OCI-LY1 (cell line): Measurements from ENCODE around the gene PLEKHG3.

ENCODE experiments used
- H2AFZ ChIP-seq: fragments of 200-600 bp; sonication (generic), shearing (Covaris generic); 2 replicates; pipeline ENCODE4 v1.6.0; 2014; ENCODE audit warnings: antibody characterized with exemption, mild to moderate bottlenecking, low read length
- H3F3A ChIP-seq: fragments of 200-600 bp; sonication (generic), shearing (Covaris generic); 2 replicates; pipeline ENCODE4 v1.6.0; 2014; ENCODE audit warnings: mild to moderate bottlenecking, antibody characterized with exemption, low read length, moderate library complexity; ENCODE audit not compliant: insufficient read depth
- H3K27ac ChIP-seq: fragments of 200-600 bp; sonication (generic); 2 replicates; pipeline ENCODE4 v1.5.1; 2014; ENCODE audit warnings: low read length, mixed run types, mild to moderate bottlenecking, low read depth; ENCODE audit not compliant: poor library complexity, severe bottlenecking
- H3K27me3 ChIP-seq: fragments of 200-600 bp; sonication (generic); 2 replicates; pipeline ENCODE4 v1.6.0; 2014; ENCODE audit warnings: antibody characterized with exemption, mild to moderate bottlenecking, low read length, moderate library complexity; ENCODE audit not compliant: insufficient read depth
- H3K36me3 ChIP-seq: fragments of 200-600 bp; sonication (generic); 2 replicates; pipeline ENCODE4 v1.6.1; 2014; ENCODE audit warnings: mild to moderate bottlenecking, antibody characterized with exemption, low read length, moderate library complexity, mixed read lengths; ENCODE audit not compliant: insufficient read depth
- H3K4me1 ChIP-seq: fragments of 200-600 bp; sonication (generic); 2 replicates; pipeline ENCODE4 v1.5.1; 2014; ENCODE audit warnings: mild to moderate bottlenecking, low read length, moderate library complexity; ENCODE audit not compliant: insufficient read depth, severe bottlenecking
- H3K4me2 ChIP-seq: fragments of 200-600 bp; sonication (generic), shearing (Covaris generic); 2 replicates; pipeline ENCODE4 v1.6.1; 2014; ENCODE audit warnings: low read length
- H3K4me3 ChIP-seq: fragments of 200-600 bp; sonication (generic); 2 replicates; pipeline ENCODE4 v1.5.1; 2014; ENCODE audit warnings: low read length, low read depth, mild to moderate bottlenecking, mixed read lengths; ENCODE audit not compliant: poor library complexity, severe bottlenecking
- H3K79me2 ChIP-seq: fragments of 200-600 bp; shearing (Covaris generic); 2 replicates; pipeline ENCODE4 v1.6.1; 2016; ENCODE audit warnings: mixed run types, low read length, mixed read lengths; ENCODE audit not compliant: insufficient read depth
- H3K9ac ChIP-seq: fragments of 200-600 bp; sonication (generic), shearing (Covaris generic); 2 replicates; pipeline ENCODE4 v1.6.1; 2014; ENCODE audit warnings: mild to moderate bottlenecking, low read length, mixed read lengths
- H3K9me2 ChIP-seq: fragments of 200-600 bp; sonication (generic), shearing (Covaris generic); 2 replicates; pipeline ENCODE4 v1.6.1; 2014; ENCODE audit warnings: low read depth, mild to moderate bottlenecking, low read length, mixed read lengths
- H3K9me3 ChIP-seq: fragments of 200-600 bp; shearing (Covaris generic); 2 replicates; pipeline ENCODE4 v1.6.1; 2014; ENCODE audit warnings: low read length, mixed read lengths
- H4K20me1 ChIP-seq: fragments of 200-600 bp; sonication (generic), shearing (Covaris generic); 2 replicates; pipeline ENCODE4 v1.6.0; 2016; ENCODE audit warnings: mild to moderate bottlenecking, low read length; ENCODE audit not compliant: insufficient read depth
- CTCF ChIP-seq: fragments of 200-600 bp; sonication (generic), shearing (Covaris generic); IDR thresholded peaks from 2 replicates; pipeline ENCODE4 v1.5.1; 2017; ENCODE audit warnings: mild to moderate bottlenecking, antibody characterized with exemption, low read length, moderate library complexity, mixed read lengths
- EZH2 ChIP-seq: fragments of 200-600 bp; sonication (generic), shearing (Covaris generic); IDR thresholded peaks from 2 replicates; pipeline ENCODE4 v1.8.0; 2017; ENCODE audit warnings: borderline replicate concordance, mixed run types, mild to moderate bottlenecking, antibody characterized with exemption, low read length, moderate library complexity, mixed read lengths

Gene PLEKHG3

GRCh38 chr14:64725879-64726584 is 21.8 kb downstream of the PLEKHG3 start:
- Histone ChIP-seq H3K9ac (no peak overlapping the region), H3K9me3 (no peaks in the 10 kb centered on the region), H3K27me3 (no peaks in the 10 kb centered on the region; the same call in 1 of the 2 replicates), H3K79me2 (no peaks in the 10 kb centered on the region), H3K9me2 (no peaks in the 10 kb centered on the region), H3K27ac (no peak overlapping the region), H3K4me3 (no peak overlapping the region), H3K36me3 (no peaks in the 10 kb centered on the region), H4K20me1 (no peaks in the 10 kb centered on the region), H3F3A (no peaks in the 10 kb centered on the region), H3K4me2 (no peak overlapping the region), H3K4me1 (no peaks in the 10 kb centered on the region), H2AFZ (no peak overlapping the region)
- TF ChIP-seq CTCF (no peak), EZH2 (no peak)

DNA sequence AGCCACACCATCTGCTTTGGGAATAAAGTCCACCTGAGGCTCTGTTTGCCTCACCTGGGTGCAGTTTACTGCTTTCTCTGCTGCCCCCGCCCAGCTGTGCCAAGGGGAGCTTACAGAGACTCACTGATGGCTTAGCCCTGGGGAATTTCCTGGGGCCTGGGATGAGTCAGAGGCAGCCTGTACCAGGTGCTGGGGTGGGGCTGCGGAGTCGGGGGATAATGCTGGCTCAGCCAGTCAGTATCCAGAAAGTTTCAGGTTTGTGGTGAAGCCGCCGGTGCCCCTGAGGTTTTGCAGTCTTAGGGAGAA is 22.3 kb downstream of the PLEKHG3 start:
- H3K9me2 ChIP-seq: no peaks in the 10 kb centered on the region
- no peak overlapping the region for H3K4me3 ChIP-seq
- no peak for TF ChIP-seq EZH2
- TF ChIP-seq CTCF: no peak
- no peaks in the 10 kb centered on the region for H3K4me1 ChIP-seq
- no peak overlapping the region for H3K27ac ChIP-seq
- no peaks in the 10 kb centered on the region for H4K20me1 ChIP-seq
- no peaks in the 10 kb centered on the region for H3K36me3 ChIP-seq
- no peaks in the 10 kb centered on the region for H3K79me2 ChIP-seq
- no peak overlapping the region for H2AFZ ChIP-seq
- H3K27me3 ChIP-seq: no peaks in the 10 kb centered on the region; the same call in 1 of the 2 replicates
- H3K4me2 ChIP-seq: no peak overlapping the region
- no peaks in the 10 kb centered on the region for H3F3A ChIP-seq
- no peak overlapping the region for H3K9ac ChIP-seq
- no peaks in the 10 kb centered on the region for H3K9me3 ChIP-seq

DNA sequence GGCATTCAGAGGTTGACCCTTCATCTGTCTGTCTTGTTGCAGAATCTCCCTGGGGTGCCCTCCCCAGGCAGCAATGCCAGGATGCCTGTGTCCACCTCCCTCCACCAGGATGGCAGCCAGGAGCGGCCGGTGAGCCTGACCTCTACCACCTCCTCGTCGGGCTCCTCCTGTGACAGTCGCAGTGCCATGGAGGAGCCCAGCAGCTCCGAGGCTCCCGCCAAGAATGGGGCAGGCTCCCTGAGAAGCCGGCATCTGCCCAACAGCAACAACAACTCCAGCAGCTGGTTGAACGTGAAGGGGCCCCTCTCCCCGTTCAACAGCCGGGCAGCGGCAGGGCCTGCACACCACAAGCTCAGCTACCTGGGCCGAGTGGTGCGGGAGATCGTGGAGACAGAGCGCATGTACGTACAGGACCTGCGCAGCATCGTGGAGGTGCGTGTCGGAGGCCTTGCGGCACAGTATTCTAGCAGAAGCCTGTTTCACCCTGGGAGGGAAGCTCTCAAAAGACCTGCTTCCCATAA is 23.4 kb downstream of the PLEKHG3 start:
- Histone ChIP-seq H3K79me2 (no peaks in the 10 kb centered on the region), H4K20me1 (no peaks in the 10 kb centered on the region)
- TF ChIP-seq CTCF: no peak
- TF ChIP-seq EZH2: no peak

More for the DNA sequence above, 23.4 kb downstream of the PLEKHG3 start:
- H3K9me3 ChIP-seq: no peaks in the 10 kb centered on the region
- H3F3A ChIP-seq: no peaks in the 10 kb centered on the region
- no peaks in the 10 kb centered on the region for H3K9me2 ChIP-seq
- H3K27me3 ChIP-seq: no peaks in the 10 kb centered on the region; the same call in 1 of the 2 replicates
- H3K9ac ChIP-seq: no peak overlapping the region
- H2AFZ ChIP-seq: no peak overlapping the region
- H3K4me2 ChIP-seq: no peak overlapping the region
- no peak overlapping the region for H3K27ac ChIP-seq
- H3K36me3 ChIP-seq: no peaks in the 10 kb centered on the region
- no peak overlapping the region for H3K4me3 ChIP-seq
- H3K4me1 ChIP-seq: no peaks in the 10 kb centered on the region
